DMS53 treated with DMSO at 0.1 percent for 48 hours (cell line): Measurements from ENCODE around the gene TGFBI.
A peak's percentile ranks its signal among the peaks of the same experiment; 100 is the strongest.

ENCODE experiments used
- DNase-seq: peaks from one replicate; lab custom pipeline; 2025; ENCODE audit not compliant: unreplicated experiment; lab: John Stamatoyannopoulos, UW

The TGFBI gene

DNA sequence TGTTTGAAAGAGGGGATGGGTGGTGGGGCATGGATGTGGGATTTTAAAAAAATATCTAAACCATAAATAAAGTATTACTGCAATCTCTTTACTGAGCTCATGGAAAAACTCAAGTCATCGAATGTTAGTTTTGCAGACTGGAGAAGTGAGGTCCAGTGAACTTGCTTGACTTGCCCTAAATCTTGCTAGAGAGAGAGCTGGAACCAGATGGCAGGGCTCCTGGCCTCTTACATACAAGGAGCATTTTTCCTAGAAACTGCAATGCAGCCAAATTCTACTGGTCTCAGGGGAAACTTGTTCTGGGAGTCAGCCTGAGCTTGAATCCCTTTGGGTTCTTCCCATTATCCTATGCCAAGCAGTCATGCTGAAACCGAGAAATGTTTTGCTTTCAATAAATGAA lies 2.9 kb upstream of the TGFBI start:
- no peak for DNase-seq

GRCh38 chr5:136026636-136027035 lies 2.2 kb upstream of the TGFBI start:
- DNase-seq = no peak

GRCh38 chr5:136027311-136027710 lies 1.5 kb upstream of the TGFBI start:
- no peak for DNase-seq

- no peak for DNase-seq
Measured at GRCh38 chr5:136028090-136028489, 698 bp upstream of the TGFBI start.

- DNase-seq = no peak
Measured at GRCh38 chr5:136030252-136030651, 1.5 kb downstream of the TGFBI start.

GRCh38 chr5:136030956-136031611 lies 2.3 kb downstream of the TGFBI start:
- DNase-seq = no peak

DNA sequence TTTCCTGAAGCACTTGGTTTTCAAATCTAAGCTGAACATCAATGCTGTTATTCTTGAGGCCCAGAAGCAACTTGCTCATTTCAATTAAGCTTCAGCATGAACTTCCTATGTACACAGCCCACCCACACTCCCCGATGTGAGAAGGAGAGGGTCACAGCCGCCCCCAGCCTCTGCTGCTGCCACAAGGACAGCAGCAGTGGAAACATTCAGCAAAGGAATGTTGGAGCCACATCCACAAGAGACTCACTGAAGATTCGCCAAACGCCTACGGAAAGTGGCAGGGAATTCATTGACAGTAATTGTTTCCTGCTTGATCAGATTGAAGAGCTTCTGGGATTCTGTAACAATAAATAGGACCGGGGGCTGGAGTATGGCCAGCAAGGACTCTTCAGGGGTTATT lies 2.9 kb downstream of the TGFBI start:
- no peak for DNase-seq

DNA sequence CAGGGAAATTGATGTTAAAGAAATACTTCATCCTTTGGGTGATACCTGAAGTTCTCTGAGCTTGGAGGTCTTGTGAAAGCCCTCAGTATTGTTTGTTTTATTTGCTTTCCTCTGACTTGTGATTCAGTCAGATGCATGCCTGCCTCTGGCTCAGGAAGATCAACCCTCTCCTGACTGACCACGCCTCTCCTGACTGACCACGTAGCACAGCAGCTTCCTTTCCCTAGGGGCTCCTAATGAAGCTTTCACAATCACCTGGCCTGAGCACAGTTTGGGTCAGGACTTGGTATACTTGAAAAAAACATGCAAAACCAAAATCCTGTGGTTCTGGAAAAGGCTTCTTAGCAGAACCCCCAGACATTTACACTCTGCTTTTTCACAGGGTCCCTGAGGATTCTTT lies 3.8 kb downstream of the TGFBI start:
- DNase-seq = no peak

DNA sequence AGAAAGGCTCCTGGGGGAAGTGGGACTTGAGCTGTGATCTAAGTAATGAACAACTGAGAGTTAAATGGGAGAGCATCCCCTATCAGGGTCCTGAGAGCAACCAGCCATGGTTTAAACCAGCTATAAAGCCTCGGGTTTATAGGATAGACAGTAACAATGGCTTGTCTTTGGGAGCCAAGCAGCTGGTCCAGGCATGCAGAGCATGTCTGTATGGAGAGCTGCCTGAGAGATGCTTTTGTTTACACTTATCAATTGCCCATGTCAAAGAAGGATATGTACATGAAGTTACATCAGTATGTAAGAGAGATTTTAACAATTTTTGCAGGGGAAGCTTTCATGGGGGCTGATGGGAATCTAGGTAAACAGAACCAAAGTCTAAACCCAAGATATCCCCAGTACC lies 4.4 kb downstream of the TGFBI start:
- DNase-seq = peak; percentile 49

DNA sequence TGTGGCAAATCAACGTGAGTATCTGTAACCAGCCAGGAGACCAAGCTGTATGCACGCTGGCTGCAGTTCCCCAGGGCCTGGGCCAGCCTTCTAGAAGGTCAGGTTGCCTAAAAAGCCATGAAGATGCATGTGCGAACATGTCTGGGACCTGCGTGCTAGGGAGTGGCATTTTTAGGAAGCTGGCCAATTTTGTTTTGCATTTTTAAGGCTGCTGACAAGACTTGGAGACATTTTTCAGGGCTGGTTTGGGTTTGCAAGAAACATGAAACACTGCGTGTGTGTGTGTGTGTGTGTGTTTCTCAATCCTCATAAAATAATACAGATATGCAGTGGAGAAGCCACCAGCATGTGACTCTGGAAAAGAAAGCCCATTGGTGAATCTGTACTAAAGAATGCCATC lies 5.1 kb downstream of the TGFBI start:
- DNase-seq = no peak

- DNase-seq = no peak
Measured at GRCh38 chr5:136034492-136034891, 5.7 kb downstream of the TGFBI start.

- DNase-seq = no peak
Measured at GRCh38 chr5:136034984-136035383, 6.2 kb downstream of the TGFBI start.

DNA sequence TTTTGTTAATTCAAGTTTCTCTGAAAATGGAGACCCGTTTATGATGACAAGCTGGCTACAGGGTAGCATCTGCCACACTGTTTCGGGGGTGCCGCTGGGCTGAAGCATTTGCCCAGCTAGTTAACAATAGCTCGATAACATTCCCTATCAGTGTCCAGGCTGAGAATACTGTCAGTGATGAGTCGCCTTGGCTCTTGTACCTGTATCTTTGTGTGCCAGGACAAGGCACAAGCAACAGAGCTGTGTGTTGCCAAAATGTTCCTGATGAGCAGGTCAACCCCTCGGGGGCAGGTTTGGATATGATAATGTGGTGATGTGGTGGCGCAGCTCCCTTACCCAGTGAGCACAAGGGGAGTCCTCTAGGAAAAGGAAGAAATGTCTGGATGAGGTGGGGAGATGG lies 7.0 kb downstream of the TGFBI start:
- DNase-seq = no peak

DNA sequence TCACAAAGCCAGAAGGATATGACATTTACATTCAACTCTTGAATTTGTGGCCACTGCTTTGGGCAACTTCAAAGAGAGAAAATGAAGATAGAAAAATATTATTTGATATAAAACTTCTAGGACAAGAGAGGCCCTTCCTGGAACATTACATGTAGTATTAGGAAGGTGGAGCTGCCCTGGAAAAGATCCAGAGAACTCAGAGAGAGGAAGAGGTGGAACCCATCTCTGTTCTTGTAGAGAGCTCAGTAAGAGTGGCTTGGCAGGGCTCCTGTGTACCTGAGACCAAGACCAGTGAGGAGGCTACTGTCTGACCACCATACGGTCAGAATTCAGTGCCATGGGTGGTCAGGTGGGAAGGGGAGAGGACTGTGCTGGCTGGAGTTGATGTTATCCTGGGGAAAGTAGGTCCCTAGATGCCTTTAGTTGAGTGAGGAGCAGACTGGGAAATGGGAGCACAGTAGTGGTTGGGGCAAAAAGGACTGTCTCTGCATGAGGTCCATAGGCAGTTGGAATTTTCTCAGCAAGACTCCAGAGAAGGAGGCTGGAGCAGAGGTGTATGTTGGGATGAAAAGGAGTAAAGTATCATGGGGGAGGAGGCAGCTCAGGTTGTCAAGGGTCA lies 7.6 kb downstream of the TGFBI start:
- DNase-seq = no peak

GRCh38 chr5:136037001-136037705 lies 8.4 kb downstream of the TGFBI start:
- DNase-seq = no peak

GRCh38 chr5:136038635-136039034 lies 9.8 kb downstream of the TGFBI start:
- no peak for DNase-seq

GRCh38 chr5:136039202-136039601 lies 10.4 kb downstream of the TGFBI start:
- DNase-seq = no peak

GRCh38 chr5:136040746-136041415 lies 12.1 kb downstream of the TGFBI start:
- DNase-seq = peak; percentile 28

- DNase-seq = no peak
Measured at GRCh38 chr5:136042156-136042555, 13.4 kb downstream of the TGFBI start.

GRCh38 chr5:136042665-136043121 lies 13.9 kb downstream of the TGFBI start:
- DNase-seq = peak; percentile 11

DNA sequence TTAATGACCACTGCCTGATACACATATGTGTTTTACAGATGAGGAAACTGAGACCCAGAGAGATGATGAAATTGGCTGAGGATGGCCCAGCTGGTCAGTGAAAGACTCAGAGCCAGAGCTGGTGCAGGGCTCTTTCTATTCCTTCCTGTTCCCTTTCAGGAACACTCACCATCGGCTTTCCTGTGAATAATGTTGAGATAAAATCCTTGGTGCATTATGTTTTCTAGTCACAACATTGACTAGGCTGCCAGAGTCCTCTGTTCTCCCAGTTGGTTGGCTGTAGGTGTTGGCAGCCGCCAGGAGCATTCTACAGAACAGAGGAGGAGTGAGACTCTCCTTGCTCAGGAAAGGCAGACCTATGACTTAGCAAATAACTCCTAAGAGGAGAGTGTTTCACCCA lies 14.8 kb downstream of the TGFBI start:
- DNase-seq = no peak
